Loucy (cell line): ENCODE data around the gene LYL1.

Experiments used
- CTCF ChIP-seq: fragments of 200-600 bp; sonication (generic); conservative IDR thresholded peaks from 2 replicates; pipeline ENCODE4 v1.5.1; 2014; ENCODE audit warnings: mild to moderate bottlenecking, antibody characterized with exemption, low read length
- EZH2phosphoT487 ChIP-seq: fragments of 200-600 bp; IDR thresholded peaks from 2 replicates; pipeline ENCODE4 v1.6.1; 2018; ENCODE audit warnings: antibody characterized with exemption, mild to moderate bottlenecking, moderate library complexity, borderline replicate concordance

- TF ChIP-seq CTCF = no peak
- no peak for TF ChIP-seq EZH2phosphoT487
Observed at GRCh38 chr19:13139633-13140311, 37.1 kb upstream of the LYL1 start.
